ENCODE measurements around the gene ATG10. TPM values are rescaled to one million over a fixed set of nuclear protein-coding genes. Genes with fewer than 3 reads are reported as not detected.

Gene ATG10
- total and polyA plus RNA-seq, 9 donors = 2.6 to 7.8 (median 4.6) TPM

GRCh38 chr5:82287625-82288024 lies 315.8 kb downstream of the ATG10 start:
- H3K9me3 ChIP-seq = no peaks in the 10 kb centered on the region
- H3K27me3 ChIP-seq = no peaks in the 10 kb centered on the region
- TF ChIP-seq CTCF (IDR thresholded peaks at IDR 0.05) (no peak), EP300 (IDR thresholded peaks at IDR 0.05) (no peak), POLR2A (IDR thresholded peaks at IDR 0.05) (no peak)
- no peaks in the 10 kb centered on the region for H3K36me3 ChIP-seq
- no peak overlapping the region for H3K4me3 ChIP-seq
- no peak for DNase-seq
- no peak overlapping the region for H3K27ac ChIP-seq
- intact Hi-C loops (cut with DNase I) = no loop called here
- no peaks in the 10 kb centered on the region for H3K4me1 ChIP-seq (ENCODE audit: insufficient read depth)
- 66 to 74% (median 69%) methylated on average over 3 of the region's 3 CpGs for WGBS, 3 donors

- H3K4me1 ChIP-seq (ENCODE audit: insufficient read depth) = no peaks in the 10 kb centered on the region
- no peaks in the 10 kb centered on the region for H3K27me3 ChIP-seq
- H3K4me3 ChIP-seq = no peak overlapping the region
- no peaks in the 10 kb centered on the region for H3K9me3 ChIP-seq
- H3K27ac ChIP-seq = no peak overlapping the region
- TF ChIP-seq POLR2A (IDR thresholded peaks at IDR 0.05) (no peak), CTCF (IDR thresholded peaks at IDR 0.05) (no peak), EP300 (IDR thresholded peaks at IDR 0.05) (no peak)
- intact Hi-C loops (cut with DNase I) = no loop called here
- 88 to 92% (median 89%) methylated on average over 2 of the region's 2 CpGs for WGBS, 3 donors
- no peak for DNase-seq
- no peaks in the 10 kb centered on the region for H3K36me3 ChIP-seq
Measured at GRCh38 chr5:82290005-82290404, 318.2 kb downstream of the ATG10 start.

- Histone ChIP-seq H3K9me3 (no peaks in the 10 kb centered on the region), H3K4me3 (no peak overlapping the region), H3K27ac (no peak overlapping the region), H3K36me3 (no peaks in the 10 kb centered on the region), H3K27me3 (no peaks in the 10 kb centered on the region), H3K4me1 (ENCODE audit: insufficient read depth) (no peaks in the 10 kb centered on the region)
- TF ChIP-seq POLR2A (IDR thresholded peaks at IDR 0.05) = no peak
- no peak for TF ChIP-seq CTCF (IDR thresholded peaks at IDR 0.05)
- no peak for TF ChIP-seq EP300 (IDR thresholded peaks at IDR 0.05)
- 79 to 80% (median 79%) methylated on average over 6 of the region's 6 CpGs for WGBS, 3 donors
- intact Hi-C loops (cut with DNase I) = no loop called here
- DNase-seq = no peak
Measured at GRCh38 chr5:82290908-82291307, 319.1 kb downstream of the ATG10 start.

- Histone ChIP-seq H3K9me3 (no peaks in the 10 kb centered on the region), H3K27me3 (no peaks in the 10 kb centered on the region), H3K27ac (no peak overlapping the region), H3K4me1 (ENCODE audit: insufficient read depth) (no peaks in the 10 kb centered on the region), H3K36me3 (no peaks in the 10 kb centered on the region), H3K4me3 (no peak overlapping the region)
- TF ChIP-seq CTCF (IDR thresholded peaks at IDR 0.05) (no peak), POLR2A (IDR thresholded peaks at IDR 0.05) (no peak), EP300 (IDR thresholded peaks at IDR 0.05) (no peak)
- no peak for DNase-seq
- 67 to 94% (median 71%) methylated on average over 2 of the region's 2 CpGs for WGBS, 3 donors
- intact Hi-C loops (cut with DNase I) = no loop called here
Measured at GRCh38 chr5:82291420-82291819, 319.6 kb downstream of the ATG10 start.

GRCh38 chr5:82295144-82295543 lies 323.3 kb downstream of the ATG10 start:
- Histone ChIP-seq H3K9me3 (no peaks in the 10 kb centered on the region), H3K27me3 (no peaks in the 10 kb centered on the region), H3K4me3 (no peak overlapping the region), H3K27ac (no peak overlapping the region), H3K4me1 (ENCODE audit: insufficient read depth) (no peaks in the 10 kb centered on the region), H3K36me3 (no peaks in the 10 kb centered on the region)
- intact Hi-C loops (cut with DNase I) = no loop called here
- no peak for TF ChIP-seq CTCF (IDR thresholded peaks at IDR 0.05)
- no peak for TF ChIP-seq EP300 (IDR thresholded peaks at IDR 0.05)
- TF ChIP-seq POLR2A (IDR thresholded peaks at IDR 0.05) = no peak
- no peak for DNase-seq
